C4-2B (cell line): ENCODE measurements around the gene LOXL4.

Source experiments
- CTCF ChIP-seq: fragments of 450-650 bp; conservative IDR thresholded peaks from 2 replicates; pipeline ENCODE4 v1.5.1; 2017; ENCODE audit warnings: mild to moderate bottlenecking
- ZFX ChIP-seq: fragments of 450-650 bp; IDR thresholded peaks from 2 replicates; pipeline ENCODE4 v1.6.1; 2017

- TF ChIP-seq ZFX (no peak), CTCF (no peak)
Measured at GRCh38 chr10:98272656-98273055, 4.7 kb upstream of the LOXL4 start.
